CD14-positive monocyte (primary cell): Measurements from ENCODE around the gene DENND1A. TPM values are rescaled to one million over a fixed set of nuclear protein-coding genes. Genes with fewer than 3 reads are reported as not detected.

ENCODE experiments used
- DNase-seq, 3 donors: peaks; one replicate each; pipeline ENCODE4 v3.0.0-alpha.2; 2011 to 2022
- H2AFZ ChIP-seq: 2 replicates; pipeline ENCODE4 v1.6.0; 2012; ENCODE audit warnings: mild to moderate bottlenecking, low read depth, low read length, inconsistent platforms; ENCODE audit not compliant: insufficient read depth, poor library complexity, severe bottlenecking
- H3K27ac ChIP-seq, 2 donors: 1 replicate in 1 of 2; 2 replicates in 1 of 2; pipeline ENCODE4 v1.5.1; 2012 to 2013; ENCODE audit warnings: low read length in 2 of 2, control low read depth in 1 of 2, inconsistent platforms in 1 of 2, low read depth in 1 of 2, mild to moderate bottlenecking in 1 of 2
- H3K27me3 ChIP-seq, 2 donors: one replicate each; pipeline versions ENCODE4 v1.6.0 to v1.6.1; 2011 to 2013; ENCODE audit warnings: low read length in 2 of 2; ENCODE audit not compliant: control insufficient read depth in 2 of 2, insufficient read depth in 2 of 2
- H3K36me3 ChIP-seq, 2 donors: replicated peaks in 1 of 2; 1 replicate in 1 of 2; 2 replicates in 1 of 2; pipeline versions ENCODE4 v1.5.1 to v1.6.1; 2012 to 2013; ENCODE audit warnings: low read length in 2 of 2, control low read depth in 1 of 2, inconsistent platforms in 1 of 2, mild to moderate bottlenecking in 1 of 2; ENCODE audit not compliant: insufficient read depth in 2 of 2, control insufficient read depth in 1 of 2
- H3K4me1 ChIP-seq, 2 donors: 1 replicate in 1 of 2; 2 replicates in 1 of 2; pipeline versions ENCODE4 v1.5.1 to v1.6.1; 2012 to 2013; ENCODE audit warnings: low read length in 2 of 2, control low read depth in 1 of 2, inconsistent platforms in 1 of 2, mild to moderate bottlenecking in 1 of 2, moderate library complexity in 1 of 2; ENCODE audit not compliant: insufficient read depth in 2 of 2, control insufficient read depth in 1 of 2
- H3K4me2 ChIP-seq: replicated peaks from 2 replicates; pipeline ENCODE3; 2012; ENCODE audit warnings: low read length, moderate library complexity, mild to moderate bottlenecking; ENCODE audit not compliant: poor library complexity, severe bottlenecking; ENCODE audit errors: extremely low read depth
- H3K4me3 ChIP-seq, 3 experiments: fragments of 200-600 bp in 1 of 3; sonication (generic) in 1 of 3; replicated peaks in 1 of 3; 1 replicate in 2 of 3; 2 replicates in 1 of 3; pipeline ENCODE4 v1.5.1; 2011 to 2013; ENCODE audit warnings: low read length in 3 of 3, mild to moderate bottlenecking in 3 of 3, control low read depth in 2 of 3, low read depth in 2 of 3, inconsistent platforms in 1 of 3, moderate library complexity in 1 of 3
- H3K79me2 ChIP-seq: 2 replicates; pipeline ENCODE4 v1.6.0; 2012; ENCODE audit warnings: mild to moderate bottlenecking, control low read depth, inconsistent platforms, low read length, moderate library complexity; ENCODE audit not compliant: insufficient read depth
- H3K9ac ChIP-seq: 2 replicates; pipeline ENCODE4 v1.6.0; 2017; ENCODE audit warnings: low read length, mild to moderate bottlenecking; ENCODE audit not compliant: insufficient read depth, poor library complexity, severe bottlenecking
- H3K9me3 ChIP-seq, 2 donors: replicated peaks in 1 of 2; 1 replicate in 1 of 2; 2 replicates in 1 of 2; pipeline versions ENCODE4 v1.5.1 to v1.6.1; 2012 to 2013; ENCODE audit warnings: low read length in 2 of 2, control low read depth in 1 of 2; ENCODE audit not compliant: control insufficient read depth in 1 of 2, insufficient read depth in 1 of 2
- H4K20me1 ChIP-seq: 2 replicates; pipeline ENCODE4 v1.6.0; 2012; ENCODE audit warnings: mild to moderate bottlenecking, low read length, control low read depth, moderate library complexity; ENCODE audit not compliant: insufficient read depth
- H3K27ac Mint-ChIP-seq, 7 donors: one replicate each; pipeline ENCODE4 v1.8.0; 2020; ENCODE audit warnings: mild to moderate bottlenecking in 7 of 7, mixed read lengths in 7 of 7, moderate library complexity in 6 of 7, inconsistent platforms in 2 of 7
- H3K27me3 Mint-ChIP-seq, 3 donors: one replicate each; pipeline ENCODE4 v1.8.0; 2021 to 2022; ENCODE audit warnings: low read depth in 3 of 3, mild to moderate bottlenecking in 3 of 3, mixed read lengths in 3 of 3, moderate library complexity in 3 of 3, inconsistent platforms in 1 of 3
- H3K36me3 Mint-ChIP-seq, 2 donors: one replicate each; pipeline ENCODE4 v1.8.0; 2020; ENCODE audit warnings: mixed read lengths in 2 of 2, inconsistent platforms in 1 of 2, mild to moderate bottlenecking in 1 of 2
- H3K4me1 Mint-ChIP-seq: one replicate; pipeline ENCODE4 v1.8.0; 2020; ENCODE audit warnings: mild to moderate bottlenecking, mixed read lengths
- H3K4me3 Mint-ChIP-seq, 2 donors: one replicate each; pipeline ENCODE4 v1.8.0; 2020; ENCODE audit warnings: mild to moderate bottlenecking in 2 of 2, mixed read lengths in 2 of 2, moderate library complexity in 1 of 2
- H3K9me3 Mint-ChIP-seq, 7 donors: one replicate each; pipeline ENCODE4 v1.8.0; 2020 to 2022; ENCODE audit warnings: mixed read lengths in 7 of 7, mild to moderate bottlenecking in 6 of 7, moderate library complexity in 6 of 7, inconsistent platforms in 2 of 7
- WGBS: methylation state at CpG from one replicate; pipeline ENCODE4 v1.1.5; 2013; ENCODE audit warnings: missing lambda C conversion rate; ENCODE audit not compliant: insufficient coverage; 5-methylcytosine and 5-hydroxymethylcytosine counted together
- intact Hi-C, 2 donors: fragments of 100-400 bp; cut with micrococcal nuclease; formaldehyde crosslinking; loops; one replicate each; pipeline versions ENCODE4 v1.15.0 to v1.15.1; 2023
- polyA plus RNA-seq, 3 donors: library from polyadenylated mRNA; depleted of rRNA in 1 of 3; unstranded in 2 of 3; stranded (reverse) in 1 of 3; fragments of 300-500 nt in 2 of 3; fragments of >200 nt in 1 of 3; fragmentation: Illumina TruSeq in 2 of 3; gene quantifications; 1 replicate in 2 of 3; 2 replicates in 1 of 3; pipeline ENCODE4 v1.2.3, GENCODE V29; 2012 to 2021
- TF ChIP-seq, protein P1 (sequence below): fragments of 200-600 bp; IDR thresholded peaks from one replicate; pipeline ENCODE4 v1.8.0; 2022; ENCODE audit warnings: antibody characterized with exemption, mild to moderate bottlenecking

DENND1A gene
- polyA plus RNA-seq, 3 donors, result 24.8 to 73.0 (median 29.4) TPM

GRCh38 chr9:123345567-123345955, 584.4 kb downstream of the DENND1A start:
- no peak overlapping the region for H3K4me3 ChIP-seq
- Mint-ChIP-seq H3K27ac (peak overlapping the region in 1 of 7 donors; percentile 22), H3K36me3 (no peaks in the 10 kb centered on the region), H3K27me3 (peaks cover 2 to 5% (median 4%) of the 10 kb centered on the region in 3 donors), H3K4me3 (no peak overlapping the region), H3K9me3 (peaks cover 0 to 1% (median 0%) of the 10 kb centered on the region in 7 donors), H3K4me1 (peaks cover 5% of the 10 kb centered on the region)
- no peaks in the 10 kb centered on the region for H3K9me3 ChIP-seq
- 100% methylated on average over 2 of the region's 6 CpGs for WGBS
- H4K20me1 ChIP-seq, result no peaks in the 10 kb centered on the region
- H3K9ac ChIP-seq, result no peak overlapping the region
- no peak overlapping the region for H3K27ac ChIP-seq
- no peaks in the 10 kb centered on the region for H3K36me3 ChIP-seq
- no peaks in the 10 kb centered on the region for H3K27me3 ChIP-seq
- peaks cover under 1 to 3% of the 10 kb centered on the region in 2 donors for H3K4me1 ChIP-seq
- DNase-seq, result no peak
- H3K79me2 ChIP-seq, result no peaks in the 10 kb centered on the region
- intact Hi-C loops, result loop anchor here in 1 of 2 donors (5.0 to 10.0 kb wide), 2 partner anchors 71 to 263 kb away; no protein-coding TSS in a partner anchor
- H2AFZ ChIP-seq, result no peak overlapping the region
- H3K4me2 ChIP-seq, result no peak overlapping the region
- TF ChIP-seq, protein P1, sequence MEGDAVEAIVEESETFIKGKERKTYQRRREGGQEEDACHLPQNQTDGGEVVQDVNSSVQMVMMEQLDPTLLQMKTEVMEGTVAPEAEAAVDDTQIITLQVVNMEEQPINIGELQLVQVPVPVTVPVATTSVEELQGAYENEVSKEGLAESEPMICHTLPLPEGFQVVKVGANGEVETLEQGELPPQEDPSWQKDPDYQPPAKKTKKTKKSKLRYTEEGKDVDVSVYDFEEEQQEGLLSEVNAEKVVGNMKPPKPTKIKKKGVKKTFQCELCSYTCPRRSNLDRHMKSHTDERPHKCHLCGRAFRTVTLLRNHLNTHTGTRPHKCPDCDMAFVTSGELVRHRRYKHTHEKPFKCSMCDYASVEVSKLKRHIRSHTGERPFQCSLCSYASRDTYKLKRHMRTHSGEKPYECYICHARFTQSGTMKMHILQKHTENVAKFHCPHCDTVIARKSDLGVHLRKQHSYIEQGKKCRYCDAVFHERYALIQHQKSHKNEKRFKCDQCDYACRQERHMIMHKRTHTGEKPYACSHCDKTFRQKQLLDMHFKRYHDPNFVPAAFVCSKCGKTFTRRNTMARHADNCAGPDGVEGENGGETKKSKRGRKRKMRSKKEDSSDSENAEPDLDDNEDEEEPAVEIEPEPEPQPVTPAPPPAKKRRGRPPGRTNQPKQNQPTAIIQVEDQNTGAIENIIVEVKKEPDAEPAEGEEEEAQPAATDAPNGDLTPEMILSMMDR, result no peak

GRCh38 chr9:123344192-123344949, 585.6 kb downstream of the DENND1A start:
- H3K36me3 Mint-ChIP-seq, result peaks cover 0 to 2% of the 10 kb centered on the region in 2 donors
- H3K4me3 Mint-ChIP-seq, result no peak overlapping the region
- H3K27me3 Mint-ChIP-seq, result peaks cover 11 to 14% (median 12%) of the 10 kb centered on the region in 3 donors
- TF ChIP-seq, protein P1, result no peak
- Histone ChIP-seq H3K27ac (no peak overlapping the region), H3K9ac (no peak overlapping the region), H3K36me3 (no peaks in the 10 kb centered on the region), H3K4me2 (no peak overlapping the region), H3K4me3 (no peak overlapping the region), H2AFZ (no peak overlapping the region), H3K79me2 (no peaks in the 10 kb centered on the region), H4K20me1 (no peaks in the 10 kb centered on the region), H3K4me1 (peaks cover 13 to 14% of the 10 kb centered on the region in 2 donors), H3K27me3 (peaks cover 0 to 11% of the 10 kb centered on the region in 2 donors), H3K9me3 (no peaks in the 10 kb centered on the region)
- no peak for DNase-seq
- intact Hi-C loops, result loop anchor here (5.0 to 10.0 kb wide), 2 partner anchors 70 to 77 kb away; partner anchors contain the start of gene STRBP (in 1 of the 2)
- WGBS, result 87% methylated on average over 8 of the region's 9 CpGs
- H3K9me3 Mint-ChIP-seq, result peaks cover 0 to 1% (median 0%) of the 10 kb centered on the region in 7 donors
- H3K4me1 Mint-ChIP-seq, result peaks cover 15% of the 10 kb centered on the region
- H3K27ac Mint-ChIP-seq, result no peak overlapping the region
